ENCODE results near the gene MBP.

MBP gene

DNA sequence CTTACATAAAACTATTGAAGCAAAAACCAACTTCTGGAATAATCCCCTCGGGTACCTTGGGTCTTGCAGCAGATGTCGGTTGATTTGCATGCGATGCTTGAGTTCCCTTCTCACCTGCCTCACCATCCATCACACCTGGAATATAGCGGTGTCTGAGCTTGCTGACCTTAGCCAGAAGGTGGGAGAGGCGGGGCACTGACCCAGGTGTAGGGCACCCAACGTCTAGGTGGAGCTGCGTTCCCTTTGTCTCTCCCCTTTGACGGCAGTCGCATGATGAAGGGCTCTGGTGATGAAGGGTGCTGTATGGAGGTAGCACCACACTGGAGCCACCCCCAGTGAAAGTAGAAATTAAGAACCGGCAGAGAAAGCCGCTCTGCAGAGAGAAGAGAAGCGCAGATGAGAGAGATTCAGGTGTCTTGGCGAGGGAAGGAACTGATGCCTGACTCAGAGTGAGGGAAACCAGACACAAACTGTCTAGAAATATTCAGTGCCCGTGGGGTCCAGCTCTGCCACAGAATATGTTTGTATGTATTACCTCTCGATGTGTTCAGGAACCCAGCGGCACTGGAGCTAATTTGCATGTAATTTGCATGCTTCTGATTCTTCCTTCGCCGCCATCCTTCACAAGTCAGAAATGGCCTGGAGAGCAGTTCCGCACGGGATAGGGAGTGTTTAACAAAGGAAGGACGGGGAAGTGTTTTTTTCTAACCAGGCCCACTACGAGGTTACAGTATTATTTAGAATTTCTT is 19.4 kb upstream of the MBP start:
- FAIRE-seq (no peak), DNase-seq (ENCODE audit: insufficient read length, low spot score) (no peak)

DNA sequence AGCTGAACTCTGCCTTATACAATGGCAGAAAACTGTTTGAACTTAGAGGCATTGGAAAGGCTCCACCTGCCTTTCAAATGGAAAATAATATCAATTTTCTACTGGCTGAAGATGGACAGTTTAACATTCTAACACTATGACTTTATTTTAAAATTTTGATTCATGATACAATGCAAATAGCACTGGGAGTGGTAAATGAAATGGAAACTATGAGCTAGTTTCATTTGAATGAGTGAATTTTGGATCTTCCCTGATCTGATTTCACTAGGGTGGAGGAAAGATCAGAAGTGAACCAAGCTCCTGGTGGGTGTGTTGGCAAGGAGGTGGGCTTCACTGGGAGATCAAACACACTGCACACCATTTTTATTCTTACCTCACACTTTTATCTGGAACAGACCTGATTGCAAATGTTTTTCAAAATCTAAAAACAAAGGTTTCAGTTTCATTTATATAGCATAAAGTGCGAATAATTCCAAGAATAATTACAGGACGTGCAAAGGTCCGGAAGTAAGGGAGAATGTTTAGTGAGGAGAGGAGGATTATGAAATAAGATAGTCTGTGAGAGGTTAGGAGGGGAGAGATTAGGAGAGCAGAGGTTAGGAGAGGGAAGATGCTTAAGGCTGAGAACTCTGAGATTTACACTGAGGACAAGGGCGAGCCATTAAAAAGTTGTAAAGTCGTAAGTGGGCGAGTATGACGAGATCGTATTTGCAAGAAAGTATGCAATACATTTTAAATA is 18.6 kb upstream of the MBP start:
- DNase-seq (ENCODE audit: insufficient read length, low spot score) (no peak), FAIRE-seq (no peak)

DNA sequence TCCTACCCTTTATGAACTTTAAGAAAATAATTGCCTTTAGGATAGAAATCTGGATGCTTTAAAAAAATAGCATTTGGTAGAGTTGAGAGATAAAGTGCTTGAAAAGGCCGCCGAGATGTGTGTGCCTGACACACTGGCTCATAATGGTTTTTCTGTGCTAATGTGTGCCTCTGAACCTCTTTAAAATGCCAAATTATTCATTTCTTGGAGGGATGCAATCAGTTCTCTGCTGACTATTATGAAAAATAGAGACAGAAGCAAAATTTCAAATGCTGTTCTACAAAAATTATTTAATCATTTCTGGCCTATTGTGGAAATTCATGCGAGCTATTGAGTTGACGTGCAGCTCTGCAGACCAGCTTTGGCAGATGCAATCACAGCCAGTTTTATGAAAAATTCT is 18.0 kb upstream of the MBP start:
- FAIRE-seq (no peak), DNase-seq (ENCODE audit: insufficient read length, low spot score) (no peak)

DNA sequence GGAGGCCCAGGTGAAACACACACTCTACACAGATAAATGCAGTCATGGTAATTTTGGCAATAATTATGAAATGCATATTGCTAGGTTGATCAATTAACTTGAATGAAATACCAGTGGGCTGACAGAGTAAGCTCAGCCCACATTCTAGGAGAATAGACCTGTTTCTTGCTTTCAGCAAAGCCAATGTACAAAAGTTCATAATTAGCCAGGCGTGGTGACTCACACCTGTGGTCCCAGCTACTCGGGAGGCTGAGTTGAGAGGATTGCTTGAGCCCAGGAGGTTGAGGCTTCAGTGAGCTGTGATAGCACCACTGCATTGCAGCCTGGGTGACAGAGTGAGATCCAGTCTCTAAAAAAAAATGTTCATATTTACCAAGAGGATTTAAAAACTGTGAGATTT is 15.7 kb upstream of the MBP start:
- FAIRE-seq (no peak), DNase-seq (ENCODE audit: insufficient read length, low spot score) (no peak)

DNA sequence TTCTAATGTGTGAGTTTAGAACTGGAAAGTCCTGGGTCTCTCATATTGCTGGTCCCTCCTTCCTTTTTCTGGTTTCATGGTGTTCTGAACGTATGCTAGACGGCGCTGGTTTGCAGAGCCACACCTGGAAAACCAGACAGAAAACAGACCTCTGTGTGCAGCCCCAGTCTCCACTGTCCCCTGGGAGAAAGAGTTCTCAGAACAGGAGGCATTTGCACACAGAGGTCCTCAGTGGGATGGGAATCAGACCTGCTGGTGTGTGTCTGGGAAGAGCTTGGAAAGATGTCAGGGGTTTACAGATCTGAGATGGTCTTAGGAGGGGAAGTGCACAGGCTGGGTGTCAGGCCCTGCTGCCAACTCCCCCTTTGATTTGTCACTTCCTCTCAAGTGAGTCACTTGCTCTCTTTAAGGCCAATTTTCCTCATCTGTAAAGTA is 14.9 kb upstream of the MBP start:
- no peak for FAIRE-seq
- DNase-seq (ENCODE audit: insufficient read length, low spot score) = no peak

DNA sequence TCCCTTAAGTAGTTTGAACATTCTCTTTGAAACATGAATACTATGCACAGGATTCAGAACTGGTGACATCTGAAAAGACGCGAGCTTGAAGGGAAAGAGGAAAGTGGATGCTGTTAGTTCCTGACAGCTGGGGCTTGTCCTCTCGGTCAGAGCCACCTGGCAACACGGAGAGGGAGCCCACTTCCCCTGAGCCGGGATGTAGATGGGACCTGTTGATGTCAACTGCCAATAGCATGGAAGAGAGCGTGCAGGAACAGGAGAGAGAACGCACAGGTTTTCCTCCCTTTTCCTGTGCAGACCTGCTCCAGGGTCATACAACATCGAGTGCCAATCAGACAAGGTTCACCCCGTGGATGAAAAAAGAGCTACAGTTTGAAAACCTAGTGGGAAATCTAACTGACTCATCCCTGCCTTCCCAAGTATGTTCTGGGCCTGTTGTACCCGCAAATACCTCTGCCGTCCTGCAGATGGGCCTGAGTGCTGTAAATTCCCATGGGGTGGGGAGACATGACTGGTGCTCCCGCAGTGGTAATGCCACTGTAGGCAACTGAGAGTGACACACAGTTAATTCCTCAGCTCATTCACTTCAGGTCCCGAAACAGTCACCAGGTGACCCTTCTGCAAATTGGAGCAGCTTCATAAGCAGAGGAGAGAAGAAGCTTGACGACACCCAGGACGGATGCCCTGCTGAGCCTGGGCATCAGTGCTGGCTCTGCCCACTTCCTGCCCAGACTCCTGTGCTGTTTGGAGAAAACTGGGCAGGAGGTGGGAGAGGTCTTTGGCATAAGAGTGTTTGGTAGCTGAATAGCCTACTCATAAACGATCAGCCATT is 13.9 kb upstream of the MBP start:
- DNase-seq (ENCODE audit: insufficient read length, low spot score) (no peak), FAIRE-seq (no peak)

DNA sequence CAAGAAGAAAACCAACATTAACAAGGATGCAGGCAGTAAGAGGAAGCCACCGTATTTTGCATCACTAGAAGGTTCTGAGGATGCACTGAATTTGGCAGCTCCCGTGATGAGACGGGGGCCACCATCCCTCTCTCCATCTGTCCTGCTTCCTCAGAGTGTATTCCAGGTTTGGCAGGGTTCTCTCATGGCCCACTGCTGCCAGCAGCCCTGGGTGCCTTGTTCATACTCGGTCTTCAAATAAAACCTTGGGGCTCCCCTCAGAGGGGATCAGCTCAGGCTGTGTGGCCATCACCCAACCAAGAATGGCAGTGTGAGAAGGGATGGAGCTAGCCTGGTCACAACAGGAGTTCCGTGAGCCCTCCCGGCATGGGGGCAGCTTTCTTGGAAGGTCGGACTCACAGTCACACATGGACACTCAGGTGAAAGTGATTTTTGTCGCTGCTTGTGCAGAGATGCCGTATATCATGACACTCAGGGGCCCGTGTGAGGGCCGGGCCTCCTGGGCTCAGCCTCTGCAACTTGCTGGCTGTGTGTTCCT is 12.8 kb upstream of the MBP start:
- FAIRE-seq (no peak), DNase-seq (ENCODE audit: insufficient read length, low spot score) (no peak)

DNA sequence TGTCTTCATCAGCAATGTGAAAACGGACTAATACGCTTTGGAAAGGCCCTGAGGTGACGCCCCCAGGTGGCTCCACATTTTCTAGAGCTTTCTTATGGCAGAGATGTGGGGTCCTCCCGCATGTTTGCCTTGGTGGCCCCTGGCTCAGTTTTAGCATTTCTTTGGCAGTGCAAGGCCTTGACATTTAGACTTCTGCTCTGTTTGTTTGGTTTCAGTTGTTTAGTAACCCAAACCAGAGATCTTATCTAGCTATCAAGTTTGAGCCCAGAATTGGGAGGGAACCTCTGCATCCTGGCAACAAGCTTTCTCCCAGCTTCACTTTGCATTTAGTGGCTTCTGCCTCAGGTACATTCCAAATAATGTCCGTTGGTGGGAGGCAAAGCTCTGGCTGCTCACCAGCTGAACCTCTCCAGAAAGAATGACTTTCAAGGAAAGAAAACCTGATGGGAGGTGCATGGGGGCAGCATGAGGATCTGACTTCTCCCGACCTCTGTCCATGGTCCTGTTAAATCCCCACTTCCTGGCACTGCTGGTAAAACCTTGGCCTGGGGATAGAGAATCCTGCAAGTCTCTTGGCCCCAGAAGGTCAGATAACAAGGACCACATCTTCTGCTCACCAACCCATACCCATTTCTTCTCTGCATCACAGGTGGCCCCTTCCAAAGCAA is 12.0 kb upstream of the MBP start:
- FAIRE-seq = no peak

DNA sequence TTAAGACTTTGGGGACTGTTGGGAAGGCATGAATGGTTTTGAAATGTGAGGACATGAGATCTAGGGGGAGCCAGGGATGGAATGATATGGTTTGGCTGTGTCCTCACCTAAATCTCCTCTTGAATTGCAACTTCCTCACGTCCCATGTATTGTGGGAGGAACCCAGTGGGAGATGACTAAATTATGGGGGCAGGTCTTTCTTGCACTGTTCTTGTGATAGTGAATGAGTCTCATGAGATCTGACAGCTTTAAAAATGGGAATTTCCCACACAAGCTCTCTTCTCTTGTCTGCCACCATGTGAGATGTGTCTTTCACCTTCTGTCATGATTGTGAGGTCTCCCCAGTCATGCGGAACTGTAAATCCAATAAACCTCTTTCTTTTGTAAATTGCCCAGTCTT is 11.5 kb upstream of the MBP start:
- FAIRE-seq (no peak), DNase-seq (ENCODE audit: insufficient read length, low spot score) (no peak)

More for the DNA sequence above, 12.0 kb upstream of the MBP start:
- no peak for DNase-seq (ENCODE audit: insufficient read length, low spot score)

DNA sequence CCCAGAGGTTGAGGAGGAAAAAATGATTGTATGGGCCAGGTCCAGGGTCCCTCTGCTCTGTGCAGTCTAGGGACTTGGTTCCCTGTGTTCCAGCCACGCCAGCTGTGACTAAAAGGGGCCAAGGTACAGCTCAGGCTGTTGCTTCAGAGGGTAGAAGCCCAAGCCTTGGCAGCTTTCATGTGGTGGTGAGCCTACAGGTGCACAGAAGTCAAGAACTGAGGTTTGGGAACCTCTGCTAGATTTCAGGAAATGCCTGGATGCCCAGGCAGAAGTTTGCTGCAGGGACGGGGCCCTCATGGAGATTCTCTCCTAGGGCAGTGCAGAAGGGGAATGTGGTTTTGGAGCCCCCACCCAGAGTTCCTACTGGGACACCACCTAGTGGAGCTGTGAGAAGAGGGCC is 10.6 kb upstream of the MBP start:
- FAIRE-seq (no peak), DNase-seq (ENCODE audit: insufficient read length, low spot score) (no peak)

DNA sequence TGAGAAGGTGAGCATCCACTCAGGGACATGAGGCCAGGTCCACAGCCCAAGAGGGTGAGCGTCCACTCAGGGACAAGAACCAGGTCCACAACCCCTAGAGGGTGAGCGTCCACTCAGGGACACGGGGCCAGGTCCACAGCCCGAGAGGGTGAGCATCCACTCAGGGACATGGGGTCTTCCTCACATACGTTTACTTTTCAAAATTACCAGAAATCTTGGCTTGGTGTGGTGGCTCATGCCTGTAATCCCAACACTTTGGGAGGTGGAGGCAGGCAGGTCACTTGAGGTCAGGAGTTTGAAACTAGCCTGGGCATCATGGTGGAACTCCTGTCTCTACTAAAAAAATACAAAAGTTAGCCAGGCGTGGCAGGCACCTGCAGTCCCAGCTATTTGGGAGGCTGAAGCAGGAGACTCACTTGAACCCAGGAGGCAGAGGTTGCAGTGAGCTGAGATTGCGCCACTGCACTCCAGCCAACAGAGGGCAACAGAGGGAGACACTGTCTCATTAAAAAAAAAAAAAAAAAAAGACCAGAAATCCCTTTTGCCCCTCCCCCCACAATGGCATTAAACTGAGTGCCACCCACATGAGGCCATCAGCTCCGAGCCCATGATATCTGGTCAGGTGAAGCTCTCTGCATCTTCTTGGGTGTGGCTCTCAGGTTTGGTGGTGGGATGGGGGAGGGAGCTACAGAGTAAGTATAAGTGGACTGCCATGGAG is 9.0 kb upstream of the MBP start:
- no peak for DNase-seq (ENCODE audit: insufficient read length, low spot score)
- no peak for FAIRE-seq

DNA sequence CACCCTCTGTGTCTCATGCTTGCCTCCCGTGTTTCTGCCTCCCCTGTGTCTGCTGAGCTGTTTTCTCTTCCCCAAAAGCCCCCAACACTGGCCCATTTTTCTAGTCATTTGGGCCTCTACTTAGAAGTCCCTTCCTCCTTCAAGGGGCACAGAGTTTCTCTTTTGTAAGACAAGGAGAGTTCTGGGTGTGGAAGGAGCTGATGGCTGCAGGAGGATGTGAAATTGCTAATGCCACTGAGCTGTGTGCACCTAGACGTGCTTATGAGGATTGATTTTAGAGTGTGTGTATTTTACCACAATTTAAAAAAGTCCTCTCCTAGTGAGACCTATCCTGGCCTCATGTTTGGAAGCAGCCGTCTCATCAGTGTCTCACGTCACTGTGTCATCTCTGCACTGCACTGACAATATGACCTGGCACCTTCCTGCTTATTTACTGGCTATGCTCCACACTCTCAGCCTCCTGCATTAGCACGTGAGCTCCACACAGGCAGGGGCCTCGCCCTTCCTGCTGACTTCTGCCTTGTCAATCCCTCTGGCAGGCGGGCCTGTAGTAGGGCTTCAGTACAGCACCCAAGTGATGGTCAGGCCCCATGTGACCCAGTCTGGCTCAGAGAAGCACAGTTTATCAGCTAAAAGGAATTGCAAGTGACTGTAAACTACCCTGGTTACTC is 8.0 kb upstream of the MBP start:
- DNase-seq (ENCODE audit: insufficient read length, low spot score) = no peak
- no peak for FAIRE-seq

DNA sequence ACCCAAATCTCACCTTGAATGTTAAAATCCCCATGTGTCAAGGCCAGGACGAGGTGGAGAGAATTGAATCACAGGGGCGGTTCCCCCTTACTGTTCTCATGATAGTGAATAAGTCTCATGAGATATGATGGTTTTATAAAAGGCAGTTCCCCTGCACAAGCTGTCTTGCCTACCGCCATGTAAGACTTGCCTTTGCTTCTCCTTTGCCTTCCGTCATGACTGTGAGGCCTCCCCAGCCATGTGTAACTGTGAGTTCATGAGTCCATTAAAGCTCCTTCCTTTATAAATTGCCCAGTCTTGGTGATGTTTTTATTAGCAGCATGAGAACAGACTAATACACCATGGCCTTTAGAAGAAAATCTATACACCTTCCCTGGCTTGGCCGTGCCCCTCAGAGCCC is 7.4 kb upstream of the MBP start:
- FAIRE-seq (no peak), DNase-seq (ENCODE audit: insufficient read length, low spot score) (no peak)

DNA sequence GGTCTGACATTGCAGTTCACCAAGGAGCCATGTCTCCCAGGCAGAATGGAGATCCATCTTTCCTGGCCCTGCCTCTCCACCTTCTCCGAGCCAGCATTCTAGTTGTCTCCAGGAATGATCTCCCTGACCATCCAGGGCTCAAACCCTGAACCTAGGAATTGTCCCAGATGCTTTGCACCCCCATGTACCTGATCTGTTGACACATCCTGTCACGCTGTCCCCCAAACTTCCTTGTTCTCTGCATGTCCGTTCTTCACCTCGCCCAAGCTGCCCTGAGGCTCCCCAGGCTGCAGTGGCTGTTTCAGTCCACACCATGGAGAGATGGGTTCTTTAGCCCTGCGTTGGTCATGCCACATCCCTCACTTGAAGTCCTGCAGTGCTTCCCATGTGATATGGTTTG is 7.0 kb upstream of the MBP start:
- no peak for DNase-seq (ENCODE audit: insufficient read length, low spot score)
- FAIRE-seq = no peak

DNA sequence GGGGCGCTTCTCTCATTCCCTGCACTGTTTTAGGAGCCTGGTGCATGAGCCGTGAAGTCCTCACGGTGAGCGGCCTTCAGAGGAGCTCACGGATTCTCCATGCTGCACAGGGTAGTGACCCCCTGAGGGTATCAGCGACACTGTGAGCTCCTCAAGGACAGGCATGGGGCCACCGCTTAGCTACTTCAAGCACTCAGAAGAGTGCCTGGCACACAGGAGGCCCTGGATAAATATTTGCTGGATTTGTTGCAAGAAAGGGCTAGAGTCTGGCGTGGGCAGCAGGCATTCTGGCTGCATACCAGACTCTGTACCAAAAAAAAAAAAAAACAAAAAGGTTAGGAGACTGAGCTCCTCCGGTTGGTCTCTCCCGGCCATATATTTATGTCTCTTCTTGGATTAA is 5.7 kb upstream of the MBP start:
- FAIRE-seq = no peak

DNA sequence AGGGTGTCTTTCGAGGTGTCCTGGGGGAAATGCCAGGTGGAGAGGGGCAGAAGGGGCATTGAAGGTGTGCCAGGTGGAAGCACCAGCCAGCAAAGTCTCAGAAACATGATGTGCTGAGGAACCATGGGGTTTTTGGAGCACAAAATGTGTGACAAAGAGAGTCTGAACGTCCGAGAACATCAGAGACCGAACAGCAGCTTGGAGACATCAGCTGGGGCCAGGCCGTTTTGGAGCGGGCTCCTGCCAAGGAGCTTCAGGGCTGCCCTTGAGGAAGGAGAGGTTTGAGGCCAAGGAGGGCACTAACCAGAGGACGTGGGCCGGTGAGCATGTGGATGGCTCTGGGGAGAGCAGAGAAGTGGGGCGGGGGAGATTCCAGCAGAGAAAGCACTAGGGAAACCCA is 5.3 kb upstream of the MBP start:
- DNase-seq (ENCODE audit: insufficient read length, low spot score) (no peak), FAIRE-seq (no peak)

More for the DNA sequence above, 5.7 kb upstream of the MBP start:
- no peak for DNase-seq (ENCODE audit: insufficient read length, low spot score)

DNA sequence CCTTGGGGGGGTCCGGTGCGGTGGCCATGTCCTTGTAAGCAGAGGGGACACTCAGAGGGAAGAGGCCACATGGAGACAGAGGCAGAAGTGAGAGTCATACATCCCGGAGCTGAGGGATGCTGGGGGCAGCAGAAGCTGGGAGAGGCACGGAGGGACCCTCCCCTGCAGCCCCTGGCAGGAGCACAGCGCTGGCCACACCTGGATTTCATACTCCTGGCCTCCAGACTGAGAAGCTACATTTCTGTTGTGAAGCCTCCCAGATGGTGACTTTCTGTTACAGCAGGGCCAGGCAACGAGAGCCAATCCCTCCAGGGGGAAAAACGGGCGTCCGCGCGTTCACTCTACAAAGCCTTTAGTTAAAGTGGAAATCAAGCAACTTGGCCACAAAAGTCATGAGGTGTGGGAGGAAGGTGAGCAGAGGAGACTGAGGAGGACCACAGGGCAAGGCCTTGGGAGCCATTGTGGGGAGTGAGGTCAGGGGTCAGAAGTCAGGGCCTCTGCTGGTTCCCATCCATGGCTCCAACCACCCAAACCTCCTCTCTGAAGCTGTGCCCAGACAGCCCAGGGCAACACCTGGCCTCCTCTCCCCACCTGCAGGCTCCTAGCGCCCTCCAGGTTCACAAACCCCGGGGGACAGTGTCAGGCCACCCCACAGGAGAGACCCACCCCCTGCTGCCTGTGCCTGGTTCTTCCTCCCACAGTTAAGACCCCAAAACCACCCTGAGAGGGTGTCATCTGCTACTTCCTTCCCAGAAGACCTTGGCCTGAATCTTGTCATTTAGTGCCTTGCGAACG is 4.5 kb upstream of the MBP start:
- DNase-seq (ENCODE audit: insufficient read length, low spot score) (no peak), FAIRE-seq (no peak)

DNA sequence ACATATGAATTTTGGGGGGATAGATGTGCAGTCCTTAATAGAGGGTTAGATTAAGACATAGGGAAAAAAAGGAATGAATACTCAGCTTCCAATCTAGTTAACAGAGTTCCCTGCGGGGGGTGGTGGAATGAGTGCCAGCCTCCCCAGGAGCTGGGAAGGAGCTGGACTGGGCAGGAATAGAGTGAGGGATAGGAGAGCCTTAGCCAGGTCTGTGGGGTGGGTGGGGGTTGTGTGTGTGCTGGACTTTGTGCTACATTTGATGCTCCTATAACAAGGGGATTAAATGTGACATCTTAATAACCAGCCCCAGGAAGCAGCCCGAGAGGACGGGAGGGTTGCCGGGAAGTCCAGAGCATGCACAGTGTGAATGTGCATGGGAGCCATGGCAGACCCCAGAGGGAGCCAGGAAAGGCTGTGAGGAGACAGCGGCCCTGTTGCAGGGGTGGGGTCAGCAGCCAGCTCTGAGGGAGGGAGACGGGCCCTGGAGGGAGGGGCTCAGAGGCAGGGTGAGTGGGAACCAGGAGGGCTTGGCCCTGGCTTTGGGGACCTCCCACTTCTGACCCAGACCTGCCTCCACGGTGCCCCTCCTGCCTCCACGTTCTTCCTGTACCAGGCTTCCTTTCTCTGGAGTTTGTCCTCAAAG is 3.6 kb upstream of the MBP start:
- no peak for FAIRE-seq
- no peak for DNase-seq (ENCODE audit: insufficient read length, low spot score)

Data from HTR-8/SVneo (cell line).